Transverse colon (tissue), 3 donors: ENCODE results near the gene ENPP6.

Experiments used
- CTCF ChIP-seq, 5 experiments: fragments of 200-600 bp in 3 of 5; fragments of 450-650 bp in 2 of 5; sonication (generic) in 3 of 5; IDR thresholded peaks; 1 replicate in 2 of 5; 2 replicates in 3 of 5; pipeline ENCODE4 v1.5.1; 2016 to 2017; ENCODE audit warnings: antibody characterized with exemption in 5 of 5, inconsistent platforms in 3 of 5, mild to moderate bottlenecking in 2 of 5, moderate library complexity in 1 of 5
- EP300 ChIP-seq: sonication (generic); formaldehyde crosslinking; IDR thresholded peaks from one replicate; pipeline ENCODE4 v1.6.1; 2017; ENCODE audit warnings: antibody characterized with exemption, low read depth
- POLR2A ChIP-seq: fragments of 450-650 bp; IDR thresholded peaks from one replicate; pipeline ENCODE4 v1.6.1; 2016; ENCODE audit warnings: antibody characterized with exemption, mild to moderate bottlenecking, moderate library complexity

DNA sequence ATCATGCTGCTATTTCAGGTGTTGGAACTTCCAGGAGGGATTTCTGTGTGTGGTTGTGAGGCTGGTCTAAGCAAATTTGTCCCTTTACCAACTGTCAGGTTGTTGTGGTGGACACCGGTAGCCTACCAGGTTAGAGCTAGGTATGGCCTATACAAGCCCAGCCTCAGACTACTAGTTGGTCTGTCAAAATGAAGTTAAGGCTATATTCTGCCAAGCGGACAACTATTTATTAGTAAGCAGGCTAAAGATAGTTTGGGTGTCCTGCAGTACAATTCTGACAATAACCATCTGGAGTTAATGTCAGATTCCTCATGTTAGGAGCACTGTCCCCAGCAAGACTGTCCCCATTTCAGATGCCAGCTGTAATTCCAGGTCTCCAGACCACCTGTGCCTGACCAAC is 13.9 kb upstream of the ENPP6 start:
- TF ChIP-seq EP300 (no peak), CTCF (IDR thresholded peaks at IDR 0.05) (no peak), POLR2A (no peak)
